GM12878 (cell line): ENCODE results near the gene B3GNT7.

Source experiments
- JUND ChIP-seq: IDR thresholded peaks from 2 replicates; pipeline ENCODE4 v1.6.1; 2012; ENCODE audit warnings: low read depth, mild to moderate bottlenecking, low read length, improper control_type of control experiment, moderate library complexity
- MTA2 ChIP-seq: fragments of 450-650 bp; IDR thresholded peaks from 2 replicates; pipeline ENCODE4 v1.6.1; 2016; ENCODE audit warnings: low read depth, mild to moderate bottlenecking, moderate library complexity
- SPI1 ChIP-seq: IDR thresholded peaks from 2 replicates; pipeline ENCODE4 v1.6.1; 2011; ENCODE audit warnings: low read depth, mild to moderate bottlenecking, low read length, moderate library complexity, borderline replicate concordance; ENCODE audit not compliant: insufficient read depth

- TF ChIP-seq JUND (no peak), MTA2 (no peak), SPI1 (no peak)
Observed at GRCh38 chr2:231351648-231352047, 43.9 kb upstream of the B3GNT7 start.
